ENCODE results near the gene SLC49A3.

- TF ChIP-seq EZH2 (IDR thresholded peaks at IDR 0.05; ENCODE audit: insufficient read depth, poor library complexity, severe bottlenecking) (no peak), EZH2phosphoT487 (IDR thresholded peaks at IDR 0.05; ENCODE audit: insufficient read depth, low read depth) (no peak)
These were observed 11.8 kb upstream of the SLC49A3 start for GRCh38 chr4:700587-701264.
